HFF-Myc (cell line): ENCODE results near the gene PPP3R2.

Experiments used
- DNase-seq: peaks from one replicate; pipeline ENCODE4 v3.0.0-alpha.2; 2011; ENCODE audit warnings: low read depth; ENCODE audit errors: extremely low read depth
- H3K4me3 ChIP-seq: replicated peaks from 2 replicates; pipeline ENCODE4 v1.5.1; 2011; ENCODE audit warnings: low read depth, mild to moderate bottlenecking, control low read depth, low read length
- TF ChIP-seq, protein P1 (sequence below): IDR thresholded peaks from 2 replicates; pipeline ENCODE4 v1.5.1; 2012; ENCODE audit warnings: mild to moderate bottlenecking, low read depth, low read length, control low read depth; ENCODE audit errors: missing control alignments

Gene PPP3R2

DNA sequence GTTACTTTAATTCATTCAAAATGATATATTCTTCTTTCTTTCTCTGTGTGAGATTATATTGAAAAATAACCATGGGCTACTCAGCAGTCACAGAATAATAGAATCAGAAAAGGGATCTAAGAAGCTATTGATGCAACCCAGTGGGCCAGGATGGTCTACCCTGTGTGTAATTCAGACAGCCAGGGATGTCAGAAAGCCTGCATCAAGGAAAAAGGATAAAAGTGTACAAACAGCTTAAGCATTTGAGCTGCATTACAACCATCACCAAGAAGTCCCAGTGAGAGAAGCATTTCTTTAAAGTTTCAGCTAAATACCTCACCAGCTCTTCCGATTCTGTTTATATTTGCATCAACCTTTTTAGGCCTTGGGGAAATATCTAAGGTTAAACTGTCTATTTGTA lies 37.8 kb upstream of the PPP3R2 start:
- TF ChIP-seq, protein P1, sequence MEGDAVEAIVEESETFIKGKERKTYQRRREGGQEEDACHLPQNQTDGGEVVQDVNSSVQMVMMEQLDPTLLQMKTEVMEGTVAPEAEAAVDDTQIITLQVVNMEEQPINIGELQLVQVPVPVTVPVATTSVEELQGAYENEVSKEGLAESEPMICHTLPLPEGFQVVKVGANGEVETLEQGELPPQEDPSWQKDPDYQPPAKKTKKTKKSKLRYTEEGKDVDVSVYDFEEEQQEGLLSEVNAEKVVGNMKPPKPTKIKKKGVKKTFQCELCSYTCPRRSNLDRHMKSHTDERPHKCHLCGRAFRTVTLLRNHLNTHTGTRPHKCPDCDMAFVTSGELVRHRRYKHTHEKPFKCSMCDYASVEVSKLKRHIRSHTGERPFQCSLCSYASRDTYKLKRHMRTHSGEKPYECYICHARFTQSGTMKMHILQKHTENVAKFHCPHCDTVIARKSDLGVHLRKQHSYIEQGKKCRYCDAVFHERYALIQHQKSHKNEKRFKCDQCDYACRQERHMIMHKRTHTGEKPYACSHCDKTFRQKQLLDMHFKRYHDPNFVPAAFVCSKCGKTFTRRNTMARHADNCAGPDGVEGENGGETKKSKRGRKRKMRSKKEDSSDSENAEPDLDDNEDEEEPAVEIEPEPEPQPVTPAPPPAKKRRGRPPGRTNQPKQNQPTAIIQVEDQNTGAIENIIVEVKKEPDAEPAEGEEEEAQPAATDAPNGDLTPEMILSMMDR, result no peak
- no peak for DNase-seq
- H3K4me3 ChIP-seq, result no peak overlapping the region

DNA sequence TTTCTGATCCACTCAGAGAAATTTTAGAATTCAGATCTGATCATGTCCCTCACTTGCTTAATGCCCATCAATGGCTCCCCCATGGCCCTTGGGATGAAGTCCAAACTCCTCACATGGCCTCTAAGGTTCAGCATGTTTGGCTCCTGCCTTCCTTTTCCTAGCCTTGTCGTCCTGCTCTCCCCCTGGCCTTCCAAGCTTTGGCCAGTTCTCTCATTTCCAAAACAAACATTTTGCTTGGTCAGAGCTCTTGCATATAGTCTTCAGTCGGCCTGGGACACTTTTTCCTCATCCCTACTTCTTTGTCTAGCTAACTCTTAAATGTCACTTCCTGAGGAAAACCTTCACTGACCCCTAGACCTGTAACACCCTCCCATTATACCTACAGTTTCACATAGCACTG lies 37.1 kb upstream of the PPP3R2 start:
- DNase-seq, result no peak
- no peak overlapping the region for H3K4me3 ChIP-seq
- TF ChIP-seq, protein P1, result no peak

DNA sequence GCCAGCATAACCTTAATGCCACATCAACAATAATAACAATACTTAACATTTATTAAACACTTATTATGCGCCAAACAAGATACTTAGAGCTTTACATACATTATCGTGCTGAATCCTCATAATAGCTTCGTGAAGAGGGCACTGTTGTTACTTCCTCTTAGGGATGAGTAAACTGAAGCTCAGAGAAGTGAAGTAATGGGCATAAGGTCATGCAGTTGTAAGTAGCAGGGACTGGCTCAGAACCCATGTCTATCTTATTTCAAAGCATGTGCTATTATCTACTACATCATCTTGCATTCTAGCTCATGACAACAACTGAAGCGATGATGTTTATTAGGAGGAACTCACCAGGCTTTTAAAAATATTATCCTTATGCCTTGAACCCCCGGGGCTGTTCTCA lies 34.9 kb upstream of the PPP3R2 start:
- H3K4me3 ChIP-seq, result no peak overlapping the region
- TF ChIP-seq, protein P1, result no peak
- no peak for DNase-seq

DNA sequence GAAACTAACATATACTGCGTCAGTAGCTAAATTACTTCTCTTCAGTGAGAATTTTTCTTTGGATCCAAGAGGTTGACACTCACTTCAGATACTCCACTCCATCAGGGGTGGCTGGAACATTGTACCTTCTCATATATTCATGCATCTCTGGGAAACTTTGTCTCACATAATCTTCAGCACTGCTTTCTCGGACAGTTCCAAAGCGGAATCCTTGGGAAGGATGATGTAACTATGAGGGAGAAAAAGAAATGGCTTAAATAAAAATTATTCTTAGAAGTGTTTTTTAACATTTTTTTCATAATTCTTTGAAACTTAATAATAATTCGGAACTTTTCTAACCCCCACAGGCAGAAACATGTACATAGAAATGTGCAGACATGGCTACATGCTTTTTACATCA lies 33.4 kb upstream of the PPP3R2 start:
- no peak for DNase-seq

DNA sequence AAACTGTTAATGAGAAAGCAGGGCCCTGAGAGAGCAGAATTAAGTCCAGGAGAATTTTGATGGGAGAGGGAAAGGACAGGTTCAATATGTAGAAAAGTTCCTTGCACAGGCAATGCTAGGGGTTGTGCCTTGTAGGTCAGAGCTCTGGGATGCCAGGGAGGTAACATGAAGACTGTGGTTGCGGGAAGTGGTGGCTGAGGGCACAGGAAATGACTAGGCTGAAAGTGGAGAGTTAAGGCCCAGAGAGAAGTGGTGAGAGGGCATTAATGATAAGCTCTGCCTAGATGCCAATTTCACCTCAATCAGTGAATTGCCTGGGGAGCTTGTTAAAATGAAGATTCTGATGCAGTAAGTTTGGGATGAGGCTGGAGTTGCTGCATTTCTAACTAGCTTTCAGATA lies 31.5 kb upstream of the PPP3R2 start:
- no peak for DNase-seq
- TF ChIP-seq, protein P1, result no peak

More for the DNA sequence above, 33.4 kb upstream of the PPP3R2 start:
- TF ChIP-seq, protein P1, result no peak
- no peak overlapping the region for H3K4me3 ChIP-seq

DNA sequence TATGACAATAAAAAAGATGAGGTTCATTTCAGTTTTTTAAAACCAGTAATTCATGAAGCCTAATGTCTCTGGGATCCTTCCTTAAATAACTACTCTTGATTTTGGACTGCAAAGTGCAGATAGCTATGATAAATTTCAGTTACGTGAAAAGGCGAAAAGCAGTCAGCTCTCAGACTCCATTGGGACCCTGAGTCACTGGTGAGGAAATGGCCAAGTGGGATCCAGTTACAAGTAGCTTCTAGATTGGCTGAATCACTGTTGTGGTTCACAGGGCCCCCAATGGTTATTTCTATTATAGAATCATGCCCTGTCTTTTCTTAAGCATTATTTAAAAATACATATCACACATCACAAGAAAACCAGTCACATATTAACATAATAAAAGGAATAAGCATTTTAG lies 31.1 kb upstream of the PPP3R2 start:
- no peak overlapping the region for H3K4me3 ChIP-seq
- no peak for DNase-seq
- TF ChIP-seq, protein P1, result no peak

More for the DNA sequence above, 31.5 kb upstream of the PPP3R2 start:
- no peak overlapping the region for H3K4me3 ChIP-seq

DNA sequence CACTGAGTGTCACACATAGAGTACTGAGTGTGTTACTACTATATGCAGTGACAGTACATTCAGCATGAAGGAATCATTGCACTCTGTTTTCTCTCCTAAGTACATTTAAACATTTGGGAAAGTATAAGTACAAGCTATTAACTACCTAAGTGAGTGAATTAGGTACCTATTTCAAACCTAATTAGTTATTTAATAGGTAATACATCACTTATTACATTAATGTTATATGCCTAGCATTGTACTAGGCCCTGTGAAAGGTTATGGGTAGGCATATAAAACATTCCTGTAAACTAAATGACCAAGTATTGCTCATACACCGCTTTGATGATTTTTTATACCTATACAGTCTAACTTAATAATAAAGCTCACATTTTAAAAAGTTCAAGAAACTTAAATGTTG lies 25.7 kb upstream of the PPP3R2 start:
- DNase-seq, result no peak
- H3K4me3 ChIP-seq, result no peak overlapping the region
- TF ChIP-seq, protein P1, result no peak
